Mesenchymal stem cell (in vitro differentiated cells and primary cell): ENCODE data around the gene LHX2.

Experiments
- DNase-seq: peaks from one replicate; pipeline ENCODE4 v3.0.0-alpha.2; 2013
- H2AFZ ChIP-seq: one replicate; pipeline ENCODE4 v1.6.1; 2013; ENCODE audit warnings: low read depth, mild to moderate bottlenecking, control low read depth, inconsistent platforms, low read length, moderate library complexity
- H2AK5ac ChIP-seq: 2 replicates; pipeline ENCODE4 v1.6.1; 2013; ENCODE audit warnings: low read length, moderate library complexity, mild to moderate bottlenecking, inconsistent platforms; ENCODE audit not compliant: severe bottlenecking
- H2BK120ac ChIP-seq: one replicate; pipeline ENCODE4 v1.6.1; 2013; ENCODE audit warnings: low read depth, mild to moderate bottlenecking, inconsistent platforms, low read length, moderate library complexity
- H2BK12ac ChIP-seq, 2 experiments: one replicate each; pipeline ENCODE4 v1.6.1; 2013; ENCODE audit warnings: inconsistent platforms in 2 of 2, low read length in 2 of 2, mild to moderate bottlenecking in 2 of 2, moderate library complexity in 2 of 2, control low read depth in 1 of 2
- H2BK15ac ChIP-seq: one replicate; pipeline ENCODE4 v1.6.1; 2013; ENCODE audit warnings: mild to moderate bottlenecking, low read depth, inconsistent platforms; ENCODE audit not compliant: poor library complexity, severe bottlenecking
- H2BK5ac ChIP-seq: 2 replicates; pipeline ENCODE4 v1.6.1; 2013; ENCODE audit warnings: low read depth, mild to moderate bottlenecking, low read length, control low read depth, inconsistent platforms; ENCODE audit not compliant: poor library complexity, severe bottlenecking
- H3K14ac ChIP-seq, 2 experiments: one replicate each; pipeline ENCODE4 v1.6.1; 2013; ENCODE audit warnings: inconsistent platforms in 2 of 2, low read length in 2 of 2, control low read depth in 1 of 2, mild to moderate bottlenecking in 1 of 2, moderate library complexity in 1 of 2
- H3K18ac ChIP-seq, 2 experiments: one replicate each; pipeline ENCODE4 v1.6.1; 2013; ENCODE audit warnings: inconsistent platforms in 2 of 2, low read length in 2 of 2, control low read depth in 1 of 2, low read depth in 1 of 2, mild to moderate bottlenecking in 1 of 2
- H3K23ac ChIP-seq, 2 experiments: one replicate each; pipeline ENCODE4 v1.6.1; 2013; ENCODE audit warnings: inconsistent platforms in 2 of 2, low read length in 2 of 2, mild to moderate bottlenecking in 2 of 2, moderate library complexity in 2 of 2, control low read depth in 1 of 2
- H3K27ac ChIP-seq: 2 replicates; pipeline ENCODE4 v1.5.1; 2013; ENCODE audit warnings: mild to moderate bottlenecking, moderate library complexity, low read length, control low read depth, inconsistent platforms; ENCODE audit not compliant: poor library complexity, severe bottlenecking
- H3K27me3 ChIP-seq, 2 experiments: 2 replicates each; pipeline versions ENCODE4 v1.6.1 to v1.7.0; 2013; ENCODE audit warnings: low read length in 2 of 2, mild to moderate bottlenecking in 2 of 2, moderate library complexity in 2 of 2, control low read depth in 1 of 2, inconsistent platforms in 1 of 2; ENCODE audit not compliant: control insufficient read depth in 1 of 2, insufficient read depth in 1 of 2
- H3K36me3 ChIP-seq, 2 experiments: 2 replicates each; pipeline versions ENCODE4 v1.6.1 to v1.7.0; 2013; ENCODE audit warnings: low read length in 2 of 2, control low read depth in 1 of 2, inconsistent platforms in 1 of 2, low read depth in 1 of 2, mild to moderate bottlenecking in 1 of 2; ENCODE audit not compliant: insufficient read depth in 2 of 2, control insufficient read depth in 1 of 2
- H3K4ac ChIP-seq, 2 experiments: one replicate each; pipeline ENCODE4 v1.6.1; 2013; ENCODE audit warnings: inconsistent platforms in 2 of 2, low read length in 2 of 2, mild to moderate bottlenecking in 2 of 2, moderate library complexity in 2 of 2, control low read depth in 1 of 2, low read depth in 1 of 2
- H3K4me1 ChIP-seq: 2 replicates; pipeline ENCODE4 v1.6.1; 2013; ENCODE audit warnings: low read depth, low read length, control low read depth; ENCODE audit not compliant: control insufficient read depth, insufficient read depth
- H3K4me2 ChIP-seq: 2 replicates; pipeline ENCODE4 v1.6.1; 2013; ENCODE audit warnings: low read length, mild to moderate bottlenecking, inconsistent platforms; ENCODE audit not compliant: poor library complexity, severe bottlenecking
- H3K4me3 ChIP-seq, 2 experiments: 2 replicates each; pipeline versions ENCODE4 v1.5.1 to v1.7.0; 2013; ENCODE audit warnings: low read length in 2 of 2, mild to moderate bottlenecking in 2 of 2, control low read depth in 1 of 2, low read depth in 1 of 2; ENCODE audit not compliant: insufficient read depth in 1 of 2
- H3K79me1 ChIP-seq: replicated peaks from 2 replicates; pipeline ENCODE4 v1.6.1; 2013; ENCODE audit warnings: mild to moderate bottlenecking, control low read depth, low read length, inconsistent platforms; ENCODE audit not compliant: poor library complexity, severe bottlenecking
- H3K9ac ChIP-seq: 2 replicates; pipeline ENCODE4 v1.7.0; 2013; ENCODE audit warnings: mild to moderate bottlenecking, low read length, moderate library complexity
- H3K9me3 ChIP-seq: 2 replicates; pipeline ENCODE4 v1.7.0; 2013; ENCODE audit warnings: mild to moderate bottlenecking, low read length; ENCODE audit not compliant: control insufficient read depth
- H4K8ac ChIP-seq: one replicate; pipeline ENCODE4 v1.6.1; 2013; ENCODE audit warnings: inconsistent platforms, mild to moderate bottlenecking, low read length, moderate library complexity
- H4K91ac ChIP-seq: one replicate; pipeline ENCODE4 v1.6.1; 2013; ENCODE audit warnings: mild to moderate bottlenecking, low read length, inconsistent platforms
- WGBS: methylation state at CpG from one replicate; pipeline ENCODE4 v1.1.7; 2013; ENCODE audit warnings: mixed read lengths; 5-methylcytosine and 5-hydroxymethylcytosine counted together

Gene LHX2

GRCh38 chr9:124074746-124075145 lies 63.2 kb downstream of the LHX2 start:
- no peak overlapping the region for H2BK120ac ChIP-seq
- H2AFZ ChIP-seq: no peak overlapping the region
- H3K79me1 ChIP-seq: no peaks in the 10 kb centered on the region
- no peaks in the 10 kb centered on the region for H3K36me3 ChIP-seq
- no peak overlapping the region for H3K4me2 ChIP-seq
- no peak overlapping the region for H3K9ac ChIP-seq
- H3K27ac ChIP-seq: no peak overlapping the region
- no peak overlapping the region for H2BK12ac ChIP-seq
- no peak for DNase-seq
- H4K91ac ChIP-seq: no peak overlapping the region
- H3K14ac ChIP-seq: no peak overlapping the region
- peaks cover 9% of the 10 kb centered on the region for H3K9me3 ChIP-seq
- no peak overlapping the region for H3K4me3 ChIP-seq
- H3K4ac ChIP-seq: no peak overlapping the region
- H3K4me1 ChIP-seq: peaks cover 14% of the 10 kb centered on the region
- H2BK15ac ChIP-seq: no peak overlapping the region
- H3K23ac ChIP-seq: no peak overlapping the region
- H3K27me3 ChIP-seq: peaks cover 11 to 45% of the 10 kb centered on the region in 2 experiments
- H3K18ac ChIP-seq: no peak overlapping the region
- 83% methylated on average over 1 of the region's 1 CpG for WGBS
- no peak overlapping the region for H4K8ac ChIP-seq
- no peak overlapping the region for H2BK5ac ChIP-seq
- no peak overlapping the region for H2AK5ac ChIP-seq

- Histone ChIP-seq H4K91ac (no peak overlapping the region), H3K9me3 (no peaks in the 10 kb centered on the region), H3K4ac (no peak overlapping the region), H3K14ac (no peak overlapping the region), H3K27me3 (peaks cover 11 to 35% of the 10 kb centered on the region in 2 experiments), H2BK120ac (no peak overlapping the region), H3K4me1 (peaks cover 14% of the 10 kb centered on the region), H3K9ac (no peak overlapping the region), H3K79me1 (no peaks in the 10 kb centered on the region), H4K8ac (no peak overlapping the region), H2AK5ac (no peak overlapping the region), H3K36me3 (no peaks in the 10 kb centered on the region), H3K4me2 (no peak overlapping the region), H3K18ac (no peak overlapping the region), H3K27ac (no peak overlapping the region), H2AFZ (no peak overlapping the region), H2BK12ac (no peak overlapping the region), H3K23ac (no peak overlapping the region), H3K4me3 (no peak overlapping the region), H2BK15ac (no peak overlapping the region), H2BK5ac (no peak overlapping the region)
- 96% methylated on average over 2 of the region's 3 CpGs for WGBS
- no peak for DNase-seq
Observed at GRCh38 chr9:124075761-124076160, 64.2 kb downstream of the LHX2 start.

- Histone ChIP-seq H3K27me3 (peaks cover 0 to 20% of the 10 kb centered on the region in 2 experiments), H3K4me1 (peaks cover 14% of the 10 kb centered on the region), H3K4ac (no peak overlapping the region), H3K9me3 (no peaks in the 10 kb centered on the region), H2AFZ (no peak overlapping the region), H2BK15ac (no peak overlapping the region), H2AK5ac (no peak overlapping the region), H3K18ac (no peak overlapping the region), H3K27ac (peak overlapping the region; percentile 79), H2BK12ac (no peak overlapping the region), H3K4me3 (no peak overlapping the region), H4K8ac (no peak overlapping the region), H4K91ac (no peak overlapping the region), H3K14ac (no peak overlapping the region), H3K23ac (no peak overlapping the region), H2BK120ac (no peak overlapping the region), H3K79me1 (no peaks in the 10 kb centered on the region), H3K4me2 (no peak overlapping the region), H3K36me3 (no peaks in the 10 kb centered on the region), H3K9ac (no peak overlapping the region), H2BK5ac (no peak overlapping the region)
- DNase-seq: peak; percentile 31
- 68% methylated on average over 3 of the region's 3 CpGs for WGBS
Observed at GRCh38 chr9:124077915-124078572, 66.5 kb downstream of the LHX2 start.

- H3K18ac ChIP-seq: no peak overlapping the region
- no peak overlapping the region for H4K91ac ChIP-seq
- no peak overlapping the region for H3K4me2 ChIP-seq
- no peak overlapping the region for H4K8ac ChIP-seq
- DNase-seq: peak; percentile 48
- no peak overlapping the region for H2AK5ac ChIP-seq
- no peak overlapping the region for H2BK5ac ChIP-seq
- no peak overlapping the region for H2BK15ac ChIP-seq
- H3K27ac ChIP-seq: peak overlapping the region; percentile 79
- H2BK12ac ChIP-seq: no peak overlapping the region
- no peak overlapping the region for H3K4me3 ChIP-seq
- H2BK120ac ChIP-seq: no peak overlapping the region
- WGBS: 46% methylated on average over 4 of the region's 4 CpGs
- peaks cover 0 to 15% of the 10 kb centered on the region in 2 experiments for H3K27me3 ChIP-seq
- no peak overlapping the region for H2AFZ ChIP-seq
- H3K36me3 ChIP-seq: no peaks in the 10 kb centered on the region
- H3K79me1 ChIP-seq: no peaks in the 10 kb centered on the region
- no peak overlapping the region for H3K4ac ChIP-seq
- H3K14ac ChIP-seq: no peak overlapping the region
- no peak overlapping the region for H3K9ac ChIP-seq
- no peaks in the 10 kb centered on the region for H3K9me3 ChIP-seq
- H3K4me1 ChIP-seq: peaks cover 14% of the 10 kb centered on the region
- H3K23ac ChIP-seq: no peak overlapping the region
Observed at GRCh38 chr9:124078641-124079040, 67.1 kb downstream of the LHX2 start.
